Fibroblast of the conjunctiva (primary cell): Measurements from ENCODE around the gene CPSF6.

Experiments
- DNase-seq: peaks from one replicate; pipeline ENCODE4 v3.0.0-alpha.2; 2010; ENCODE audit warnings: low read depth

The CPSF6 gene

DNA sequence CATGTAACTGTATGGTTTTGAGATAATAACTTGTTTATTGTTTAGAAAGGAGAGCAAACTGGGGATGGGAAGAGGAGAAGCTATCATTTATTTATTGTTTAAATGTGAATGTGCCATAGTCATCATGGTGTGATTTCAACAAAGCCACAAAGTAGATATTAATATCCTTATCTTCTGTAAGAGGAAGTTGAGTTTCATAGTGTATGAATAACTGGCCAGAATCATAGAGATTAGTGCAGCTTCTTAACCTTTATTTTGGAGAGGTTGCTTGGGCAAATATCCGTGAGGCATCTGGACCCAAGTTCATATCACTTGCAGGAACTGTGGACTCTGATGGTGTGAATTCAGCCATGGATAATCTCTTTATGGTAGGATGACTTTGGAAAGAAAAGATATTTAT lies 82.0 kb downstream of the CPSF6 start:
- no peak for DNase-seq
